ENCODE measurements around the gene POMP.

Gene POMP

GRCh38 chr13:28704282-28704681, 45.4 kb downstream of the POMP start:
- DNase-seq, result no peak

- no peak for DNase-seq
Measured at GRCh38 chr13:28704919-28705318, 46.0 kb downstream of the POMP start.

DNA sequence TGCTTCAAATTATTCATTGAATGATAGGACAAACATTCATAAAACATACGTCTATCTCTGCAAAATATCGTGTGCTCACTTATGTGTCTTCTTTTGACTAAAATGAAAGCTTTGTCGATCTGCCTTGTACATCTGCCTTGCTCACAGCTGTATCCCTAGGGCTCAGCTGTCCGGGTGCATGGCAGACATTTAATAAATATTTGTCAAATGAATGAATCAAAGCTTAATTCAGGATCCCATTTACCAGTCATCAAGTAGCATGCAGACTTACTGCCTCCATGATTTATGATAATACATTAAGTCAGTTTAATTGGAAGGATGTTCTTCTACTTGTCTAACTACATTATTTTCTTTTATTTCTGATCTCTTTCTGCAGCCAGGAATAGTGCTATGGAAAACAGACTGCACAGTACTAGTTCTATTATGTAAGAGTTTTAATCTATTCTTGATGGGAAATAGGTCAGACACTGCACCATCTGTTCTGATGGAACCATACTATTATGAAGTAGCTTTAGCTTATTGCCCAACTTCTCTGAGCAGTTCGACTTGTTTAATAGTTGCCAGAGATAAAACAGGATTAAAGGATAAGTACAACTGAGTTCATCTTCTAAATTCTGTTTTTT, 46.6 kb downstream of the POMP start:
- DNase-seq, result no peak

GRCh38 chr13:28707629-28708427, 48.9 kb downstream of the POMP start:
- no peak for DNase-seq

- DNase-seq, result no peak
Measured at GRCh38 chr13:28710161-28710560, 51.2 kb downstream of the POMP start.

- no peak for DNase-seq
Measured at GRCh38 chr13:28714651-28715050, 55.7 kb downstream of the POMP start.

DNA sequence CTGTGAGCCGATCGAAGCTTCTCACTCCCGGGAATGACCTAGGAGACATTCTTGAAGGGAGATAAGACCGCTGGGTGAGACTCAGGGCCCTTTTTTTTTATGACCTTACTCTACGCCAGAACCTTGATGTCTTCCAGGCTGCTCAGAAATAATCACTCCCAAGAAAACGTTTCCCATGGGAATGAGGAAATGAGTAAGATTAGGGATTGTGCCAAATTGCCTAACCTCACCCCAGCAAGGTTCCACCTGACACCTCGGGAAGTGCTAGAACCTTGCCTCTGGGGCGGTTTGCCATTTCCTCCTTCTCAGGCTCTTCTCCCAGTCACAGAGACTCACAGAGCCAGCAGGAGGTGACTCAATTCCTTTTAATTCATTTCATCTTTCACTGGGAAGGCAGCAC, 57.6 kb downstream of the POMP start:
- no peak for DNase-seq

GRCh38 chr13:28717170-28717569, 58.2 kb downstream of the POMP start:
- no peak for DNase-seq

- no peak for DNase-seq
Measured at GRCh38 chr13:28718196-28718542, 59.2 kb downstream of the POMP start.

DNA sequence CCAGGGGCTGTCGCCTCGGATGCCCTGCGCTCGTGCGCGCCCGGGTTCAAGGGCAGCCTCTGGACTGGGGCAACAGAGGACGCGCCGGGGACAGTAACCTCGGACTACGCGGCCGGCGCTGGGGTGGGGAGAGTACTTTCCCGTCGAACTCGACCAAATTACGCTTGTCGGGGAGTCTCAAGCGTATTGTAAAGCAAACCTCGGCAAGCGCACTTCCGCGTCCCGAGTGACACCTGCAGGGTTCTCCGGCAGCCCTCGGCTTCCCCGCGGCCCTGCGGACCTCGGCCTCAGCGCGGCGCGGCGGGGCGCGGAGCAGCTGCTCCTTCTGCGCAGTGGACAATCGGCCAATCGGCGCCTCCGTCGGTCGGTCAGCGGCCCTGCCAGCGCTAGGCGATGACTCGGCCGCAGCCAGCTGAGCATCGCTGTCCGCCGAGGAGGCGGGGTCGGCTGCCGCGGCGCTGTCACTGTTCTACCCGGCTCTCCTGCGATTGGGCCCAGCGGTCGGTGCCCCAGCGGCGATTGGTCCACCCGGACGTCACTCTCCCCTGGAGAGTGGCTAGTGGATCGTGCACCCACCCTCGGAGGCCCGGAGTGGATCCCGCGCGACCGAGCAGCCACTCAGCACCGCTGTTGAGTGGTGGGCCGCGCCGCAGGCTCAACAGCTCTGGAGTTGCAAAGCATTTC, 59.8 kb downstream of the POMP start, which contains the start of gene SLC46A3:
Gene SLC46A3, minus strand, starts transcription at position 428 of the 684 bp plus-strand sequence. CDS start 972 bp downstream, outside the sequence.
- peak; percentile 93 for DNase-seq

- DNase-seq, result no peak
Measured at GRCh38 chr13:28719227-28720055, 60.5 kb downstream of the POMP start.

- no peak for DNase-seq
Measured at GRCh38 chr13:28723806-28724205, 64.9 kb downstream of the POMP start.

GRCh38 chr13:28725046-28725610, 66.2 kb downstream of the POMP start:
- DNase-seq, result no peak
